Measurements from ENCODE around the gene KTN1. TPM values are rescaled to one million over a fixed set of nuclear protein-coding genes. Genes with fewer than 3 reads are reported as not detected.

KTN1 gene
- total RNA-seq, 4 donors from 2014 or later: 138 to 186 (median 176) TPM

GRCh38 chr14:55673048-55673447 lies 93.0 kb downstream of the KTN1 start:
- TF ChIP-seq CTCF (IDR thresholded peaks at IDR 0.05; ENCODE audit: low read depth): no peak

- no peak for TF ChIP-seq CTCF (IDR thresholded peaks at IDR 0.05; ENCODE audit: low read depth)
These were observed 101.1 kb downstream of the KTN1 start for GRCh38 chr14:55681096-55681495.

- TF ChIP-seq CTCF (IDR thresholded peaks at IDR 0.05; ENCODE audit: low read depth): no peak
These were observed 105.1 kb downstream of the KTN1 start for GRCh38 chr14:55684956-55685584.

GRCh38 chr14:55686713-55687112 lies 106.7 kb downstream of the KTN1 start:
- no peak for TF ChIP-seq CTCF (IDR thresholded peaks at IDR 0.05; ENCODE audit: low read depth)

- TF ChIP-seq CTCF (IDR thresholded peaks at IDR 0.05; ENCODE audit: low read depth): no peak
These were observed 108.6 kb downstream of the KTN1 start for GRCh38 chr14:55688566-55688965.

- no peak for TF ChIP-seq CTCF (IDR thresholded peaks at IDR 0.05; ENCODE audit: low read depth)
These were observed 110.2 kb downstream of the KTN1 start for GRCh38 chr14:55689981-55690871.

GRCh38 chr14:55691659-55692058 lies 111.7 kb downstream of the KTN1 start:
- no peak for TF ChIP-seq CTCF (IDR thresholded peaks at IDR 0.05; ENCODE audit: low read depth)
